HEK293 (cell line): Measurements from ENCODE around the gene ADM2.

Experiments
- CTCF ChIP-seq: fragments of 450-650 bp; formaldehyde crosslinking; IDR thresholded peaks from 2 replicates; pipeline ENCODE4 v1.5.1; 2016; ENCODE audit warnings: missing biosample characterization, missing genetic modification characterization
- TCF7L2 ChIP-seq: IDR thresholded peaks from 2 replicates; pipeline ENCODE4 v1.6.1; 2011; ENCODE audit warnings: low read depth, mild to moderate bottlenecking, inconsistent platforms, low read length, moderate library complexity, borderline replicate concordance
- YY1 ChIP-seq: fragments of 450-650 bp; formaldehyde crosslinking; IDR thresholded peaks from 2 replicates; pipeline ENCODE4 v1.5.1; 2018; ENCODE audit warnings: missing biosample characterization, missing genetic modification characterization
- ZBTB17 ChIP-seq: fragments of 450-650 bp; formaldehyde crosslinking; IDR thresholded peaks from 2 replicates; pipeline ENCODE4 v1.5.1; 2016; ENCODE audit warnings: missing biosample characterization, missing genetic modification characterization
- ZBTB7A ChIP-seq: fragments of 450-650 bp; formaldehyde crosslinking; IDR thresholded peaks from 2 replicates; pipeline ENCODE4 v1.5.1; 2016; ENCODE audit warnings: low read depth, missing biosample characterization, missing genetic modification characterization
- ZNF140 ChIP-seq: fragments of 450-650 bp; formaldehyde crosslinking; IDR thresholded peaks from 2 replicates; pipeline ENCODE4 v1.5.1; 2016; ENCODE audit warnings: missing biosample characterization, missing genetic modification characterization
- ZNF248 ChIP-seq: fragments of 450-650 bp; formaldehyde crosslinking; IDR thresholded peaks from 2 replicates; pipeline ENCODE4 v1.5.1; 2017; ENCODE audit warnings: missing biosample characterization, missing genetic modification characterization
- TF ChIP-seq, protein P1 (sequence below): fragments of 450-650 bp; formaldehyde crosslinking; IDR thresholded peaks from 2 replicates; pipeline ENCODE4 v1.5.1; 2016; ENCODE audit warnings: missing biosample characterization, missing genetic modification characterization, low read depth

DNA sequence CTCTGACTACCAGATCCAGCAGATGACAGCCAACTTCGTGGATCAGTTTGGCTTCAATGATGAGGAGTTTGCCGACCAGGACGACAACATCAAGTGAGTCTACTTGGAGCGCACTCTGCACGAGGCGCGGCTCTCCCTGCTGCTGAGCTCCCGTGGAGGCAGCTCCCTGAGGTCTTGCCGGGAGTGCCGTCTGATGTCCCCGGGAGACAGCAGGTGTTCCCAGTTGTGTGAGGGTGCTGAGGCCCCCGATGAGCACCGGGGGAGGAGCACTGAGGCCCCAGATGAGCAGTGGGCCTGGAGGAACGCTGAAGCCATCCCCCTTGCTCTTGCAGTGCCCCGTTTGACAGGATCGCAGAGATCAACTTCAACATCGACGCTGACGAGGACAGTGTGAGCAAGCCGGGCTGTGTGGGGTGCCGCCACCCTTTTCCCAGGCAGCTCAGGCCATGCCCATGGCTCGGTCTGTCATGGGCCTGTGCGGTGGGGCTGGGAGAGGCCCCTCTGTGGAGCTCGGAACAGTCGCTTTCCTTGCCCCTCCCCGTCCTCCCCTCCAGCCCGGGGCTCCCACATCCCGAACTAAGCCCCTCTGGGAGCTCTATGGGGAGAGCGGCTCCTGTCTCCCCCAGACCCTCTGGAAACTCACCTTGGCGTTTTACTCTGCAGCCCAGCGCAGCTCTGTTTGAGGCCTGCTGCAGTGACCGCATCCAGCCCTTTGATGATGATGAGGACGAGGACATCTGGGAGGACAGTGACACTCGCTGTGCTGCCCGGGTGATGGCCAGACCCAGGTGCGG is 43.6 kb upstream of the ADM2 start:
- no peak for TF ChIP-seq YY1 (tag by site-specific recombination)
- no peak for TF ChIP-seq ZNF248 (tag by site-specific recombination)
- TF ChIP-seq, protein P1, sequence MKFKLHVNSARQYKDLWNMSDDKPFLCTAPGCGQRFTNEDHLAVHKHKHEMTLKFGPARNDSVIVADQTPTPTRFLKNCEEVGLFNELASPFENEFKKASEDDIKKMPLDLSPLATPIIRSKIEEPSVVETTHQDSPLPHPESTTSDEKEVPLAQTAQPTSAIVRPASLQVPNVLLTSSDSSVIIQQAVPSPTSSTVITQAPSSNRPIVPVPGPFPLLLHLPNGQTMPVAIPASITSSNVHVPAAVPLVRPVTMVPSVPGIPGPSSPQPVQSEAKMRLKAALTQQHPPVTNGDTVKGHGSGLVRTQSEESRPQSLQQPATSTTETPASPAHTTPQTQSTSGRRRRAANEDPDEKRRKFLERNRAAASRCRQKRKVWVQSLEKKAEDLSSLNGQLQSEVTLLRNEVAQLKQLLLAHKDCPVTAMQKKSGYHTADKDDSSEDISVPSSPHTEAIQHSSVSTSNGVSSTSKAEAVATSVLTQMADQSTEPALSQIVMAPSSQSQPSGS: no peak
- no peak for TF ChIP-seq CTCF (tag by site-specific recombination)
- TF ChIP-seq ZBTB17: no peak
- no peak for TF ChIP-seq ZBTB7A (tag by site-specific recombination)
- no peak for TF ChIP-seq TCF7L2
- TF ChIP-seq ZNF140 (tag by site-specific recombination): no peak
